Psoas muscle (tissue), 8 donors: ENCODE measurements around the gene KRT78. TPM values are rescaled to one million over a fixed set of nuclear protein-coding genes. Genes with fewer than 3 reads are reported as not detected.
"Not testable (repeated sequence)": the region's sequence is repeated elsewhere in the genome, so short reads cannot be mapped to it uniquely, and the experiment has no call there.

ENCODE experiments used
- ATAC-seq, 4 donors: fragments of 200-7000 bp; cut with Tn5 transposase; one replicate each; pipeline ENCODE4 v1.9.1; 2020; ENCODE audit warnings: moderate library complexity in 3 of 4, mild to moderate bottlenecking in 2 of 4
- DNase-seq, 2 donors: peaks; one replicate each; pipeline ENCODE4 v3.0.0-alpha.2; 2020
- H3K27ac ChIP-seq: fragments of 200-600 bp; one replicate; pipeline ENCODE4 v1.8.0; 2022
- H3K27me3 ChIP-seq, 3 donors: fragments of 200-600 bp in 1 of 3; one replicate each; pipeline versions ENCODE4 v1.6.1 to v1.8.0; 2013 to 2022; ENCODE audit warnings: low read length in 2 of 3, mild to moderate bottlenecking in 2 of 3, moderate library complexity in 1 of 3; ENCODE audit not compliant: insufficient read depth in 3 of 3
- H3K36me3 ChIP-seq, 2 donors: fragments of 200-600 bp in 1 of 2; one replicate each; pipeline versions ENCODE4 v1.6.1 to v1.8.0; 2013 to 2022; ENCODE audit warnings: low read depth in 1 of 2, mild to moderate bottlenecking in 1 of 2, moderate library complexity in 1 of 2; ENCODE audit not compliant: insufficient read depth in 1 of 2
- H3K4me1 ChIP-seq: fragments of 200-600 bp; one replicate; pipeline ENCODE4 v1.8.0; 2022
- H3K4me3 ChIP-seq: fragments of 200-600 bp; one replicate; pipeline ENCODE4 v1.8.0; 2022; ENCODE audit warnings: mild to moderate bottlenecking
- H3K9me3 ChIP-seq: fragments of 200-600 bp; one replicate; pipeline ENCODE4 v1.8.0; 2022
- CTCF ChIP-seq: fragments of 200-600 bp; IDR thresholded peaks from one replicate; pipeline ENCODE4 v1.8.0; 2022; ENCODE audit warnings: antibody characterized with exemption
- WGBS, 3 donors: extraction: QIAGEN DNeasy Blood & Tissue Kit; methylation state at CpG; one replicate each; pipeline versions ENCODE4 v1.1.6 to v1.1.7; 2013; 5-methylcytosine and 5-hydroxymethylcytosine counted together
- intact Hi-C, 2 donors: fragments of 100-400 bp; cut with DNase I; formaldehyde crosslinking; loops; one replicate each; pipeline versions ENCODE4 v1.11.0 to v1.14.2; 2022
- polyA plus RNA-seq, 3 donors: library from polyadenylated mRNA; stranded (reverse); fragments of 200-250 nt; gene quantifications; one replicate each; pipeline ENCODE4 v1.2.3, GENCODE V29; 2013
- total RNA-seq, 4 donors: library from RNA; stranded (reverse); fragmentation: NEBNext Ultra II Directional in 2 of 4; extraction: Animal tissue kit (Norgen Biotek cat#: 25700) in 2 of 4; gene quantifications; one replicate each; pipeline versions ENCODE4 v1.2.1 to v1.2.4, GENCODE V29; 2021 to 2023
- donor health status: healthy with polysubstance abuse.
- donor health status: DM: no; HTN: no; CAD: no; lungs with moderate emphysema.
- donor health status: Bipolar disorder and iron deficiency.
- donor health status: healthy.
- donor health status: DM: yes; HTN: yes; CAD: no.
- donor health status: DM: no; HTN: no; CAD: no.
- donor health status: DM: no; HTN: no; CAD: no.
- donor health status: DM: yes; HTN: yes; CAD: no.

KRT78 gene
- total and polyA plus RNA-seq, 7 donors: 0.04 TPM; not detected in 6

DNA sequence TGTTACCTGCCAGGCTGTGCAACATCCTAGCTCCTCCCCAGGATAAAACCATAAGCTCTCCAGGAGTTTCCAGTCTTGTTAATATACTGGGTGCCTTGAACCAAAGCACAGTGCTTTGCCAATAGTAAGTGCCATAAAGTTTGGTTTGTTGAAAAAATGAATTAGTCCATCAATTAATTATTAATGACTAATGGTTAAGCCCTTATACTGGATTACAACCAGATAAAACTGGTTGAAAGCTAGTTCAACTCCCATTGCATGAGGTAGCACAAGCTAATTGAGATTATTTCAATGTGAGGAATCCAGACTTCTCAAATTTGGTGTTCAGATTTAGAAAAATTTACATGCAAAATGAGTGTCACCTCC, 51.3 kb downstream of the KRT78 start:
- Histone ChIP-seq H3K27ac (no peak overlapping the region), H3K9me3 (no peaks in the 10 kb centered on the region), H3K36me3 (no peaks in the 10 kb centered on the region), H3K4me1 (no peaks in the 10 kb centered on the region), H3K4me3 (no peak overlapping the region), H3K27me3 (no peaks in the 10 kb centered on the region)
- TF ChIP-seq CTCF: no peak
- DNase-seq (no peak), ATAC-seq (no peak)
- intact Hi-C loops: no loop called here

DNA sequence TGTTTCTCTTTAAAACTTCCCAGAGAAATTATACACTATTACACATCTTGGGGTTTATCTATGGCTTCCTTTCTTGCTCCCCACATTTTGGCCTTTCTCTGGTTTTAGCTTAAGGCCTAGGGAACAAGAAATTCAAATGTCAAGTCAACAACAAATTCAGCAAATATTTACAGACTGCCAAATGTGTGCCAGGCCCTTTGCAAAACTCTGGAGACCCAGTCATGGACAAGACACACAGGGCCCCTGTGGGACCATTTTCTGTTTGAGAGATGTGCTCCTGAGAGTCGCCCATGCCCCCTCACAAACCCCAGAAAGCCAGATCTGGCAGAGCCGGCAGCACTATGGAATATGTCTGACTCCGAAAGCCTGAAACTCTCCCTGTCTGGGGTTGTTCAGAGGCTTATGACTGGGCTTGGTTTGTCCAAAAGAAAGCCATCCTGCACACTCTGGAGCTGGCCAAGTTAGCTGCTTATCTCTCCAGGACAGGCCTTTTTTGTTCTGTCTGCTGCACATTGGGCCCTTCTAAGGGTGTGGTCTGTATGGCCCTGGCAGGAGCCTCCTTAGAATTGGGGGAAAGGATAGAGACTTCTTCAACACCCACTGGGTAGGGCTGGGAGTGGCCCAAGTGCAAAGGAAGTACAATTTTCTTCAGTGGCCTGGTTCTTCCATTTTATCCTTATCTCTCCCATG, 51.8 kb downstream of the KRT78 start:
- 74 to 86% (median 75%) methylated on average over 3 of the region's 3 CpGs for WGBS, 3 donors
- no peak for ATAC-seq
- H3K4me3 ChIP-seq: no peak overlapping the region
- DNase-seq: no peak
- no peak for TF ChIP-seq CTCF
- no peaks in the 10 kb centered on the region for H3K9me3 ChIP-seq
- H3K4me1 ChIP-seq: no peaks in the 10 kb centered on the region
- H3K36me3 ChIP-seq: no peaks in the 10 kb centered on the region
- peaks cover 0 to under 1% (median 0%) of the 10 kb centered on the region in 3 donors for H3K27me3 ChIP-seq
- intact Hi-C loops: no loop called here
- H3K27ac ChIP-seq: no peak overlapping the region

GRCh38 chr12:52796429-52796794, 52.4 kb downstream of the KRT78 start:
- Histone ChIP-seq H3K4me3 (no peak overlapping the region), H3K36me3 (no peaks in the 10 kb centered on the region), H3K27me3 (peaks cover 0 to 6% (median 2%) of the 10 kb centered on the region in 3 donors), H3K4me1 (no peaks in the 10 kb centered on the region), H3K27ac (no peak overlapping the region), H3K9me3 (no peaks in the 10 kb centered on the region)
- WGBS, 3 donors: 89 to 95% (median 93%) methylated on average over 3 of the region's 3 CpGs
- TF ChIP-seq CTCF: no peak
- DNase-seq (no peak), ATAC-seq (no peak)
- intact Hi-C loops: no loop called here

- ATAC-seq (no peak), DNase-seq (no peak)
- no peak for TF ChIP-seq CTCF
- intact Hi-C loops: no loop called here
- H3K36me3 ChIP-seq: no peaks in the 10 kb centered on the region
- H3K4me1 ChIP-seq: no peaks in the 10 kb centered on the region
- H3K9me3 ChIP-seq: no peaks in the 10 kb centered on the region
- no peak within 1 kb of the TSS for H3K4me3 ChIP-seq
- no peak within 1 kb of the TSS for H3K27ac ChIP-seq
- 86 to 87% (median 86%) methylated on average over 16 to 17 of the region's 17 CpGs for WGBS, 3 donors
- H3K27me3 ChIP-seq: peaks cover 0 to 11% (median 3%) of the 10 kb centered on the region in 3 donors
These were observed 52.9 kb downstream of the KRT78 start, which contains the start of gene KRT3 for GRCh38 chr12:52795694-52796428. TSS of gene KRT3 (minus strand) at chr12:52796117. CDS start at chr12:52796042, 75 bp downstream.

- intact Hi-C loops, H3K27ac ChIP-seq, ATAC-seq, H3K4me1 ChIP-seq, DNase-seq, H3K4me3 ChIP-seq, H3K36me3 ChIP-seq, H3K9me3 ChIP-seq: not testable (repeated sequence)
- peaks cover 0 to 17% (median 3%) of the 10 kb centered on the region in 3 donors for H3K27me3 ChIP-seq
- WGBS, 3 donors: 86 to 89% (median 87%) methylated on average over 2 of the region's 2 CpGs
These were observed 53.5 kb downstream of the KRT78 start for GRCh38 chr12:52795332-52795674.
